Epithelial cell of prostate (primary cell): Measurements from ENCODE around the gene PLXNB2.
A peak's percentile ranks its signal among the peaks of the same experiment; 100 is the strongest.

Experiments
- DNase-seq: peaks from one replicate; pipeline ENCODE4 v3.0.0-alpha.2; 2011; ENCODE audit warnings: low read depth, low spot score
- H3K27ac ChIP-seq: fragments of 450-650 bp; 2 replicates; pipeline ENCODE4 v1.5.1; 2017; ENCODE audit warnings: mild to moderate bottlenecking

PLXNB2 gene

GRCh38 chr22:50269573-50269969 lies 37.9 kb downstream of the PLXNB2 start:
- no peak overlapping the region for H3K27ac ChIP-seq
- no peak for DNase-seq

- H3K27ac ChIP-seq, result no peak overlapping the region
- no peak for DNase-seq
These were observed 38.8 kb downstream of the PLXNB2 start for GRCh38 chr22:50268655-50269113.

GRCh38 chr22:50267591-50268390 lies 39.7 kb downstream of the PLXNB2 start:
- DNase-seq, result no peak

GRCh38 chr22:50266994-50267393 lies 40.5 kb downstream of the PLXNB2 start:
- no peak overlapping the region for H3K27ac ChIP-seq
- DNase-seq, result no peak

More at GRCh38 chr22:50267591-50268390, 39.7 kb downstream of the PLXNB2 start:
- no peak overlapping the region for H3K27ac ChIP-seq

GRCh38 chr22:50264946-50265669 lies 42.3 kb downstream of the PLXNB2 start:
- no peak for DNase-seq
- no peak overlapping the region for H3K27ac ChIP-seq

- no peak for DNase-seq
- no peak overlapping the region for H3K27ac ChIP-seq
These were observed 43.2 kb downstream of the PLXNB2 start for GRCh38 chr22:50264104-50264745.

GRCh38 chr22:50262973-50263617 lies 44.4 kb downstream of the PLXNB2 start:
- H3K27ac ChIP-seq, result no peak overlapping the region
- no peak for DNase-seq

GRCh38 chr22:50262460-50262911 lies 45.0 kb downstream of the PLXNB2 start:
- H3K27ac ChIP-seq, result no peak overlapping the region
- DNase-seq, result no peak

GRCh38 chr22:50261615-50262459 lies 45.6 kb downstream of the PLXNB2 start, which contains the start of gene MAPK12:
TSS of gene MAPK12 (minus strand) at chr22:50261683. CDS start at chr22:50261509, 174 bp downstream.
- peak within 1 kb of the TSS; percentile 5 for H3K27ac ChIP-seq
- DNase-seq, result no peak

GRCh38 chr22:50260801-50261614 lies 46.4 kb downstream of the PLXNB2 start:
- H3K27ac ChIP-seq, result peak overlapping the region; percentile 5
- no peak for DNase-seq

GRCh38 chr22:50260434-50260800 lies 47.0 kb downstream of the PLXNB2 start:
- no peak for DNase-seq
- no peak overlapping the region for H3K27ac ChIP-seq

- H3K27ac ChIP-seq, result no peak overlapping the region
- no peak for DNase-seq
These were observed 48.1 kb downstream of the PLXNB2 start for GRCh38 chr22:50259302-50259701.

- DNase-seq, result no peak
- no peak overlapping the region for H3K27ac ChIP-seq
These were observed 48.8 kb downstream of the PLXNB2 start for GRCh38 chr22:50258361-50259292.

GRCh38 chr22:50257451-50258360 lies 49.7 kb downstream of the PLXNB2 start:
- no peak overlapping the region for H3K27ac ChIP-seq
- DNase-seq, result no peak

- no peak for DNase-seq
- no peak overlapping the region for H3K27ac ChIP-seq
These were observed 50.4 kb downstream of the PLXNB2 start for GRCh38 chr22:50257041-50257440.

GRCh38 chr22:50256258-50256862 lies 51.1 kb downstream of the PLXNB2 start:
- no peak for DNase-seq
- H3K27ac ChIP-seq, result no peak overlapping the region
